GM12864 (cell line): ENCODE results near the gene RPRML.

Experiments used
- DNase-seq: peaks from one replicate; pipeline ENCODE4 v3.0.0-alpha.2; 2011; ENCODE audit warnings: low read depth
- H3K4me3 ChIP-seq: 2 replicates; pipeline ENCODE4 v1.5.1; 2011; ENCODE audit warnings: mild to moderate bottlenecking, low read depth, low read length, control low read depth
- TF ChIP-seq, protein P1 (sequence below): IDR thresholded peaks from 2 replicates; pipeline ENCODE4 v1.5.1; 2011; ENCODE audit warnings: low read depth, mild to moderate bottlenecking, moderate library complexity, low read length, control low read depth, inconsistent platforms; ENCODE audit errors: missing control alignments

Gene RPRML

DNA sequence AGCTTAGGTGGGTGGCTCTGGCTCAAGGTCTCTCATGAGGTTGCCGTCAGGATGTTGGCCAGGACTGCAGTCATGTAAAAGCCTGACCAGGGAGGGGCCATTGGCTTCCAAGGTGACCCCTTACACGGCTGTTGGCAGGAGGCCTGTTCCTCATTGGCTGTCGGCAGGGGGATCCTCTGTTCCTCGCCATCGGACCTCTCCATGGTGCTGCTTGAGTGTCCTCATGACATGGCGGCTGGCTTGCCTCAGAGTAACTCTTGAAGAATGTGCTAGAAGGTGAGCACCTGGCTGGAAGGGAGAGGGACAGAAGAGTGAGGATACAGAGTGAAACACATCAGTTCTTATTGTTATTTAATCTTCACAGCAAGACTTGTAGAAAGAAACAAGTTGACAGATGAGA is 4.7 kb upstream of the RPRML start:
- no peak overlapping the region for H3K4me3 ChIP-seq
- no peak for DNase-seq
- TF ChIP-seq, protein P1, sequence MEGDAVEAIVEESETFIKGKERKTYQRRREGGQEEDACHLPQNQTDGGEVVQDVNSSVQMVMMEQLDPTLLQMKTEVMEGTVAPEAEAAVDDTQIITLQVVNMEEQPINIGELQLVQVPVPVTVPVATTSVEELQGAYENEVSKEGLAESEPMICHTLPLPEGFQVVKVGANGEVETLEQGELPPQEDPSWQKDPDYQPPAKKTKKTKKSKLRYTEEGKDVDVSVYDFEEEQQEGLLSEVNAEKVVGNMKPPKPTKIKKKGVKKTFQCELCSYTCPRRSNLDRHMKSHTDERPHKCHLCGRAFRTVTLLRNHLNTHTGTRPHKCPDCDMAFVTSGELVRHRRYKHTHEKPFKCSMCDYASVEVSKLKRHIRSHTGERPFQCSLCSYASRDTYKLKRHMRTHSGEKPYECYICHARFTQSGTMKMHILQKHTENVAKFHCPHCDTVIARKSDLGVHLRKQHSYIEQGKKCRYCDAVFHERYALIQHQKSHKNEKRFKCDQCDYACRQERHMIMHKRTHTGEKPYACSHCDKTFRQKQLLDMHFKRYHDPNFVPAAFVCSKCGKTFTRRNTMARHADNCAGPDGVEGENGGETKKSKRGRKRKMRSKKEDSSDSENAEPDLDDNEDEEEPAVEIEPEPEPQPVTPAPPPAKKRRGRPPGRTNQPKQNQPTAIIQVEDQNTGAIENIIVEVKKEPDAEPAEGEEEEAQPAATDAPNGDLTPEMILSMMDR: no peak

DNA sequence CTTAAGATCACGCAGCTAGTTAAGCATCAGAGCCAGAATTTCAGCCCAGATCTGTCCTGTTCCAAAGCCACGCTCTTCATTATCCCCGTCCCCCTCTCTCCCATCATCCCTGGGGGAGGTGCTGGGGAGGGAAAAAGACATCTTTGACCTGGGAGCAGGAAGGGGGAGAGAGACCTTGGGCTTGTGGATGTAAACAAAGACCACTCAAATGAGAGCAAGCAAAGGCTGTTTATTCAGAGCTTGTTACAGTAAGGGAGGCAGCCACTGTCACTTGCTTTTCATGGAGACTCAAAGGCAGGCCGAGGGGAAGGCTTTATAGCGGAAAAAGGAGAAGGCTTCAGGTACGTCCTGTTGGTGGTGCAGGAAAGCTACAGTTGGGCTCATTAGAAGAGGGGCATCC is 3.5 kb upstream of the RPRML start:
- TF ChIP-seq, protein P1: no peak
- H3K4me3 ChIP-seq: no peak overlapping the region
- DNase-seq: no peak

DNA sequence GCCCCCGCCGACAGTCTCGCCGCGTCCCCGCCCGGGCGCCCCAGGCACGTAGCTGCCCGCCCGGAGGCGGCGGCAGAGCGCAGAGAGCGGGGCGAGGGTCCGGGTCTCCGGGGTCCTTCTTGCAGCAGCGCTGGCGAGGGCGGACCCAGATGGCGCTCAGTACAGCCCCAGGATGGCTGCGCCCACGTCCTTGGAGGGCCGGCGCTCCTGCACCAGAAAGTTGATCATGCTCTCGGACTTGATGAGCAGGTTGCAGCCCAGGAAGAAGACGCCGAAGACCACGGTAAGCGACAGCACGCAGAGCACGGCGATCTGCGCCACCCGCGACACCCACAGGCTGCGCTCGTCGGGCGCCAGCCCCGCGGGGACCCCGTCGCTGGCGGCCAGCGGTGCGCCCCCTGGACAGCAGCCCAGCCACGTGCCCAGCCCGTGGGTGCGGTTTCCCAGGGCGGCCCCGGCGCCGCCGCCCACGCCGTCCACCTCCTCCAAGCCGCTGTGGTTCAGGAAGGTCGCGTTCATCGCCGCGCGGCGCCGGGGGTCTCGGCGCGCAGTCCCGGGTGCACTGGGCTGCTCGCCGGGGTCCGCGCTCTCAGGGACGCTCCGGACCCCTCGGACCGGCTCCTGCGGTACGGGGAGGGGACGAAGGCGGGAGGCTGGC is 435 bp downstream of the RPRML start:
- no peak for DNase-seq
- peak overlapping the region; percentile 46 for H3K4me3 ChIP-seq
- TF ChIP-seq, protein P1: no peak

DNA sequence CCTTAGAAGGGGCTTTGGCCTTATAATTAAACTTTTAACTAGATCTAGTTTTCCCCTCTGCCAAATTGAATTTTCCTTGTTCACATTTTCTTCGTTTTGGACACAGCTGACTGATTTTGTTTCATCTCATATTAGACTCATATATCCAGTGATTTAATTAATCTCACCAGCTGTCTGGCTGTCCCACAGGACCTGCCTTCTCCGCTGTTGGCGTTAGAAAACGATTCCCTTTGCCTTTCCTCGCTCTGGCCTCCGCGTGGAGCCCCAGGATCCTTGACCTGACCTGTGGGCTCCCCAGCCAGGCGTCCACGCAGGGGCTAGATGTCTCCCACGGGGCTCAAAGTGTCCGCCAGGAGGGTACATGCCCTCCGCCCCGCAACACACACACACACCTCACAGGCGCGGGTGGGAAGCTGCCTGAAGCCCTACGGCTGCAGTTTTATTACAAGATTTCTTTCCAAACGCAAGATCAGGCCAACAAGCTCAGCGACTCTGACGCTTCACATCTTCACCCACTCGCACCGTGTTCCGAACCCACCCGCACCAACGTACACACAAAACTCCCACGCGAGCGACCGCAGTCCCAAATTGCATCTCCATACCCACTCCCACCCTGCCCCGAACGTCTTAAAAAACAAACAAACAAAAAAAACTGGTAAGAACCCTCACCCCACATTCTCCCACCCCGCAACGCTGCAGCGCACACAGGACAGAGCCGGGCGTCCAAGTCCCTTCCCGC is 1.1 kb downstream of the RPRML start:
- TF ChIP-seq, protein P1: no peak

DNA sequence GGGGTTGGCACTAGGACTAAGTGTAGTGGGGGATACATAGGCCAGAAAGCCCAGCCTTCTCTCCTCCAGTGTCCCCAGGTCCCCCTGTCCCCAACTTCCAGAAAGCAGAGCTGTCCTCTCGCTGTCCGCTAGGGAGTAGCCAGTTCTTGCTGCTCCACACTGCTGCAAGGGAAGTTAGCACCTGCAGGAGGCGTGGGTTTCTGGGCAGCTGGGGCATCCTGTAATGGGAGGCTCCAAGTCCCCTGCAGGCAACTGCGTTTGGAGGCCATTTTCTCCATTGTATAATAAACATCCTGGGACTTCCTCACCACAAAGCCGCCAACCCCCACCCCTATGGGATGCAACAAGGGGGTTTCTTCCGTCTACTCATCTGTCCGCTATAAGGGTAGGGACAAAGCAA is 1.7 kb downstream of the RPRML start:
- no peak overlapping the region for H3K4me3 ChIP-seq
- no peak for DNase-seq
- TF ChIP-seq, protein P1: no peak

More for the DNA sequence above, 1.1 kb downstream of the RPRML start:
- DNase-seq: no peak
- H3K4me3 ChIP-seq: no peak overlapping the region

DNA sequence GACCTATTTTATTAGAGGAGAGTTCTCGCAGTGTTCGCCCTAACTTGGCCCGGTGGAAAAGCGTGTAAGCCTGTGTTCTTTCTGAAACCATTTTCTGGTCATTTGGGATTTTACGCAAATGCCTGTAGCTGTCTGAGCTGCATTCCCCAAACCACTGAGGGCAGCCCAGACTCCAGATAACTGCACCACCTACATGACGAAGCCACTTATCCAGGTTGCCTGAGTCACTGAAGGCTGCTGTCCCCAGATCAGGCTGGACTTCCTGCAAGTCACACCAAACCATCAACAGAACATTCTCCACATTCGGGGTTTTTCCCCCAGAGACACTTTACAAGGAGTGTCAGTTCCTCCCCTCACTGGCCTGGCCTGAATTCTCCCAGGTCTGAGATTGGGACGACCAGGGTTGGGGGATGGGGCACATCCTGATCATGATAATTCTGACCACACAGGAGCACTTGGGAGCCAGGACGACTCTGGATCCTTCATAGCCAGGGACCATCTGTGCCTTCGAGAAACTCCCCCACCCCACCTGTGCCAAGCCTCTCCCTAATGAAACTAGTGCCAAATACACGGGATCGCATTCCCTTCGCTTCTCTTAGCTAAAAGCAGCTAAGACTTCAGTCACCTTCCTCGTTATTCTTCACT is 2.3 kb downstream of the RPRML start:
- DNase-seq: no peak
- no peak overlapping the region for H3K4me3 ChIP-seq

More for the DNA sequence above, 2.3 kb downstream of the RPRML start:
- TF ChIP-seq, protein P1: no peak
